Karpas-422 (cell line): ENCODE results near the gene CCDC12. TPM values are rescaled to one million over a fixed set of nuclear protein-coding genes. Genes with fewer than 3 reads are reported as not detected.

ENCODE experiments used
- DNase-seq: peaks from one replicate; pipeline ENCODE4 v3.0.0-alpha.2; 2015
- H2AFZ ChIP-seq: fragments of 200-600 bp; sonication (generic); 2 replicates; pipeline ENCODE4 v1.6.1; 2014; ENCODE audit warnings: antibody characterized with exemption, low read length, mixed read lengths
- H3K27ac ChIP-seq: fragments of 200-600 bp; sonication (generic); 2 replicates; pipeline ENCODE4 v1.5.1; 2014; ENCODE audit warnings: mild to moderate bottlenecking, low read length, moderate library complexity
- H3K27me3 ChIP-seq: fragments of 200-600 bp; sonication (generic); 2 replicates; pipeline ENCODE4 v1.6.1; 2014; ENCODE audit warnings: low read length, mixed read lengths
- H3K36me3 ChIP-seq: fragments of 200-600 bp; sonication (generic); 2 replicates; pipeline ENCODE4 v1.6.1; 2014; ENCODE audit warnings: low read length, mixed read lengths; ENCODE audit not compliant: insufficient read depth
- H3K4me1 ChIP-seq: fragments of 200-600 bp; sonication (generic); 2 replicates; pipeline ENCODE4 v1.6.1; 2014; ENCODE audit warnings: mild to moderate bottlenecking, low read length, mixed read lengths
- H3K4me2 ChIP-seq: fragments of 200-600 bp; sonication (generic); 2 replicates; pipeline ENCODE4 v1.6.1; 2014; ENCODE audit warnings: low read length, low read depth, mild to moderate bottlenecking; ENCODE audit not compliant: poor library complexity, severe bottlenecking
- H3K4me3 ChIP-seq: fragments of 200-600 bp; sonication (generic); 2 replicates; pipeline ENCODE4 v1.5.1; 2014; ENCODE audit warnings: mild to moderate bottlenecking, antibody characterized with exemption, low read length, mixed read lengths
- H3K79me2 ChIP-seq: fragments of 200-600 bp; sonication (generic); 2 replicates; pipeline ENCODE4 v1.6.1; 2014; ENCODE audit warnings: mild to moderate bottlenecking, low read length, mixed read lengths
- H3K9ac ChIP-seq: fragments of 200-600 bp; sonication (generic); 2 replicates; pipeline ENCODE4 v1.6.0; 2014; ENCODE audit warnings: low read length
- H3K9me2 ChIP-seq: fragments of 200-600 bp; sonication (generic), shearing (Covaris generic); replicated peaks from 2 replicates; pipeline ENCODE4 v1.6.0; 2014; ENCODE audit warnings: mild to moderate bottlenecking, low read length, moderate library complexity; ENCODE audit not compliant: insufficient read depth
- H3K9me3 ChIP-seq: fragments of 300-700, 200-600 bp; sonication (generic); 2 replicates; pipeline ENCODE4 v1.6.1; 2014; ENCODE audit warnings: low read length, mixed read lengths
- H4K20me1 ChIP-seq: fragments of 200-600 bp; sonication (generic); 2 replicates; pipeline ENCODE4 v1.6.1; 2014; ENCODE audit warnings: mild to moderate bottlenecking, antibody characterized with exemption, low read length, low read depth; ENCODE audit not compliant: insufficient read depth
- total RNA-seq: library from RNA; depleted of rRNA; stranded (reverse); fragments of >200 nt; shearing (Covaris generic); gene quantifications from 2 replicates; pipeline ENCODE4 v1.2.3, GENCODE V29; 2014; ENCODE audit warnings: low replicate concordance

CCDC12 gene
- total RNA-seq, 1 experiment from 2014 or later, result 40.2 TPM

GRCh38 chr3:46948830-46949671, 27.5 kb downstream of the CCDC12 start:
- Histone ChIP-seq H3K4me2 (peak overlapping the region; percentile 26), H3K9ac (peak overlapping the region; percentile 34; the same call in 1 of the 2 replicates), H4K20me1 (peaks cover 48% of the 10 kb centered on the region)

GRCh38 chr3:46947981-46948791, 28.4 kb downstream of the CCDC12 start:
- no peak overlapping the region for H2AFZ ChIP-seq
- no peaks in the 10 kb centered on the region for H3K9me3 ChIP-seq
- H3K4me1 ChIP-seq, result peaks cover 97% of the 10 kb centered on the region
- no peaks in the 10 kb centered on the region for H3K27me3 ChIP-seq
- H3K27ac ChIP-seq, result peak overlapping the region; percentile 74
- H3K9ac ChIP-seq, result peak overlapping the region; percentile 26; the same call in 1 of the 2 replicates
- peaks cover 98% of the 10 kb centered on the region for H3K79me2 ChIP-seq
- no peak overlapping the region for H3K4me2 ChIP-seq
- H3K4me3 ChIP-seq, result no peak overlapping the region
- no peak for DNase-seq
- peaks cover 46% of the 10 kb centered on the region for H4K20me1 ChIP-seq
- no peaks in the 10 kb centered on the region for H3K9me2 ChIP-seq
- H3K36me3 ChIP-seq, result peaks cover 23% of the 10 kb centered on the region

More at GRCh38 chr3:46948830-46949671, 27.5 kb downstream of the CCDC12 start:
- peak overlapping the region; percentile 74 for H3K27ac ChIP-seq
- no peak for DNase-seq
- no peaks in the 10 kb centered on the region for H3K9me3 ChIP-seq
- H3K9me2 ChIP-seq, result no peaks in the 10 kb centered on the region
- no peak overlapping the region for H3K4me3 ChIP-seq
- H2AFZ ChIP-seq, result no peak overlapping the region
- no peaks in the 10 kb centered on the region for H3K27me3 ChIP-seq
- H3K36me3 ChIP-seq, result peaks cover 23% of the 10 kb centered on the region
- H3K4me1 ChIP-seq, result peaks cover 97% of the 10 kb centered on the region
- peaks cover 98% of the 10 kb centered on the region for H3K79me2 ChIP-seq

GRCh38 chr3:46947546-46947901, 29.0 kb downstream of the CCDC12 start:
- Histone ChIP-seq H3K4me3 (no peak overlapping the region), H3K4me1 (peaks cover 97% of the 10 kb centered on the region), H3K9ac (peak overlapping the region; percentile 26)

GRCh38 chr3:46946856-46947545, 29.5 kb downstream of the CCDC12 start:
- peak; percentile 50 for DNase-seq
- no peaks in the 10 kb centered on the region for H3K9me3 ChIP-seq
- H3K9me2 ChIP-seq, result no peaks in the 10 kb centered on the region
- peaks cover 36% of the 10 kb centered on the region; the same call in 1 of the 2 replicates for H4K20me1 ChIP-seq
- H3K79me2 ChIP-seq, result peaks cover 98% of the 10 kb centered on the region
- H3K36me3 ChIP-seq, result peaks cover 17% of the 10 kb centered on the region
- H3K4me3 ChIP-seq, result no peak overlapping the region
- H3K27me3 ChIP-seq, result no peaks in the 10 kb centered on the region
- peak overlapping the region; percentile 26 for H3K9ac ChIP-seq
- H2AFZ ChIP-seq, result no peak overlapping the region
- H3K4me1 ChIP-seq, result peaks cover 97% of the 10 kb centered on the region
- no peak overlapping the region for H3K4me2 ChIP-seq
- peak overlapping the region; percentile 74 for H3K27ac ChIP-seq

More at GRCh38 chr3:46947546-46947901, 29.0 kb downstream of the CCDC12 start:
- DNase-seq, result no peak
- Histone ChIP-seq H4K20me1 (peaks cover 41% of the 10 kb centered on the region), H3K79me2 (peaks cover 98% of the 10 kb centered on the region), H2AFZ (no peak overlapping the region), H3K27me3 (no peaks in the 10 kb centered on the region), H3K9me2 (no peaks in the 10 kb centered on the region), H3K36me3 (peaks cover 22% of the 10 kb centered on the region), H3K4me2 (no peak overlapping the region), H3K27ac (peak overlapping the region; percentile 74), H3K9me3 (no peaks in the 10 kb centered on the region)

- peaks cover 17% of the 10 kb centered on the region for H3K36me3 ChIP-seq
- peaks cover 100% of the 10 kb centered on the region for H3K79me2 ChIP-seq
- H4K20me1 ChIP-seq, result peaks cover 33% of the 10 kb centered on the region; the same call in 1 of the 2 replicates
- H3K4me2 ChIP-seq, result no peak overlapping the region
- no peak for DNase-seq
- no peak overlapping the region for H3K4me3 ChIP-seq
- H3K27me3 ChIP-seq, result no peaks in the 10 kb centered on the region
- peaks cover 100% of the 10 kb centered on the region for H3K4me1 ChIP-seq
- peak overlapping the region; percentile 74 for H3K27ac ChIP-seq
- no peaks in the 10 kb centered on the region for H3K9me2 ChIP-seq
- peak overlapping the region; percentile 13; the same call in 1 of the 2 replicates for H3K9ac ChIP-seq
- H3K9me3 ChIP-seq, result no peaks in the 10 kb centered on the region
- H2AFZ ChIP-seq, result no peak overlapping the region
These were observed 30.1 kb downstream of the CCDC12 start for GRCh38 chr3:46946416-46946815.

GRCh38 chr3:46944191-46944590, 32.4 kb downstream of the CCDC12 start:
- peaks cover 25% of the 10 kb centered on the region for H3K36me3 ChIP-seq
- peaks cover 18% of the 10 kb centered on the region; the same call in 1 of the 2 replicates for H4K20me1 ChIP-seq
- H3K4me1 ChIP-seq, result peaks cover 98% of the 10 kb centered on the region
- H3K79me2 ChIP-seq, result peaks cover 98% of the 10 kb centered on the region
- H3K9me2 ChIP-seq, result no peaks in the 10 kb centered on the region
- H3K27ac ChIP-seq, result peak overlapping the region; percentile 74
- H3K27me3 ChIP-seq, result no peaks in the 10 kb centered on the region
- no peak overlapping the region for H2AFZ ChIP-seq
- no peak overlapping the region for H3K4me2 ChIP-seq
- no peak overlapping the region for H3K9ac ChIP-seq
- no peaks in the 10 kb centered on the region for H3K9me3 ChIP-seq
- H3K4me3 ChIP-seq, result no peak overlapping the region
- DNase-seq, result no peak

GRCh38 chr3:46943237-46944187, 33.0 kb downstream of the CCDC12 start:
- Histone ChIP-seq H3K4me2 (no peak overlapping the region), H3K27ac (peak overlapping the region; percentile 74), H4K20me1 (peaks cover 11% of the 10 kb centered on the region; the same call in 1 of the 2 replicates), H3K27me3 (no peaks in the 10 kb centered on the region), H3K4me3 (no peak overlapping the region), H3K9me3 (no peaks in the 10 kb centered on the region), H3K9me2 (no peaks in the 10 kb centered on the region), H3K36me3 (peaks cover 31% of the 10 kb centered on the region), H3K9ac (no peak overlapping the region), H2AFZ (no peak overlapping the region), H3K4me1 (peaks cover 98% of the 10 kb centered on the region), H3K79me2 (peaks cover 98% of the 10 kb centered on the region)
- DNase-seq, result peak; percentile 38
